Naive thymus-derived CD4-positive, alpha-beta T cell (primary cell): ENCODE results near the gene ZNF44. TPM values are rescaled to one million over a fixed set of nuclear protein-coding genes. Genes with fewer than 3 reads are reported as not detected.
"Not testable (repeated sequence)": the region's sequence is repeated elsewhere in the genome, so short reads cannot be mapped to it uniquely, and the experiment has no call there.

Source experiments
- ATAC-seq: fragments of 150-1000 bp; cut with Tn5 transposase; 2 replicates; pipeline ENCODE4 v1.10.0; 2021; ENCODE audit warnings: mild to moderate bottlenecking, moderate library complexity
- CTCF ChIA-PET: fragments of 350-600 bp; sonication (Branson Sonifier 250); formaldehyde crosslinking; loops from one replicate; lab custom pipeline; 2021; ENCODE audit warnings: antibody characterized with exemption; lab: Charles Lee
- POLR2A ChIA-PET: fragments of 350-600 bp; sonication (Branson Sonifier 250); formaldehyde crosslinking; loops from one replicate; lab custom pipeline; 2021; ENCODE audit warnings: antibody characterized with exemption, inconsistent platforms; lab: Charles Lee
- DNase-seq, 9 donors: peaks; one replicate each; pipeline versions ENCODE4 v3.0.0 to v3.0.0-alpha.2; 2020 to 2022; ENCODE audit warnings: mixed read lengths in 1 of 9
- H3K27ac ChIP-seq: one replicate; pipeline ENCODE4 v1.7.0; 2013; ENCODE audit warnings: mild to moderate bottlenecking, low read depth, low read length, moderate library complexity
- H3K27me3 ChIP-seq, 2 donors: one replicate each; pipeline ENCODE4 v1.7.0; 2013; ENCODE audit warnings: low read length in 2 of 2, mild to moderate bottlenecking in 2 of 2, moderate library complexity in 2 of 2; ENCODE audit not compliant: control insufficient read depth in 2 of 2, insufficient read depth in 2 of 2
- H3K36me3 ChIP-seq, 3 experiments: 1 replicate in 2 of 3; 2 replicates in 1 of 3; pipeline ENCODE4 v1.7.0; 2013; ENCODE audit warnings: low read length in 3 of 3, mild to moderate bottlenecking in 3 of 3, moderate library complexity in 1 of 3; ENCODE audit not compliant: insufficient read depth in 3 of 3, control insufficient read depth in 2 of 3
- H3K4me1 ChIP-seq, 2 donors: one replicate each; pipeline ENCODE4 v1.7.0; 2013; ENCODE audit warnings: low read length in 2 of 2, mild to moderate bottlenecking in 2 of 2, moderate library complexity in 1 of 2; ENCODE audit not compliant: control insufficient read depth in 2 of 2, insufficient read depth in 2 of 2
- H3K4me3 ChIP-seq: 2 replicates; pipeline ENCODE4 v1.7.0; 2013; ENCODE audit warnings: mild to moderate bottlenecking, low read length
- H3K9me3 ChIP-seq, 3 experiments: 1 replicate in 2 of 3; 2 replicates in 1 of 3; pipeline ENCODE4 v1.7.0; 2013; ENCODE audit warnings: low read length in 3 of 3; ENCODE audit not compliant: control insufficient read depth in 2 of 3
- H3K27ac Mint-ChIP-seq, 9 donors: one replicate each; pipeline ENCODE4 v1.8.0; 2020 to 2022; ENCODE audit warnings: mixed read lengths in 9 of 9, mild to moderate bottlenecking in 8 of 9, moderate library complexity in 5 of 9, inconsistent platforms in 2 of 9
- H3K27me3 Mint-ChIP-seq, 5 donors: one replicate each; pipeline ENCODE4 v1.8.0; 2021 to 2022; ENCODE audit warnings: mixed read lengths in 5 of 5, mild to moderate bottlenecking in 1 of 5
- H3K36me3 Mint-ChIP-seq, 5 donors: one replicate each; pipeline ENCODE4 v1.8.0; 2020 to 2022; ENCODE audit warnings: mixed read lengths in 5 of 5, mild to moderate bottlenecking in 3 of 5, inconsistent platforms in 1 of 5
- H3K4me1 Mint-ChIP-seq, 7 donors: one replicate each; pipeline ENCODE4 v1.8.0; 2020 to 2022; ENCODE audit warnings: mixed read lengths in 7 of 7, mild to moderate bottlenecking in 3 of 7, inconsistent platforms in 1 of 7
- H3K4me3 Mint-ChIP-seq, 10 donors: one replicate each; pipeline ENCODE4 v1.8.0; 2020 to 2022; ENCODE audit warnings: mild to moderate bottlenecking in 10 of 10, mixed read lengths in 10 of 10, moderate library complexity in 6 of 10, inconsistent platforms in 2 of 10
- H3K9me3 Mint-ChIP-seq, 11 donors: one replicate each; pipeline ENCODE4 v1.8.0; 2020 to 2022; ENCODE audit warnings: mixed read lengths in 11 of 11, mild to moderate bottlenecking in 4 of 11, inconsistent platforms in 1 of 11, moderate library complexity in 1 of 11
- intact Hi-C, 2 donors: fragments of 100-400 bp; cut with micrococcal nuclease; formaldehyde crosslinking; loops; one replicate each; pipeline ENCODE4 v1.15.1; 2023
- polyA plus RNA-seq, 2 donors: library from polyadenylated mRNA; unstranded; fragments of 300-500 nt; fragmentation: Illumina TruSeq; gene quantifications; one replicate each; pipeline ENCODE4 v1.2.3, GENCODE V29; 2021
- total RNA-seq, 6 experiments: library from RNA in 5 of 6; stranded (reverse) in 5 of 6; gene quantifications; 1 replicate in 5 of 6; 2 replicates in 1 of 6; pipeline ENCODE4 v1.2.3 and lab custom pipeline; 2021 to 2026

ZNF44 gene
- total and polyA plus RNA-seq, 7 experiments from 2014 or later, result 16.3 to 67.4 (median 31.3) TPM

GRCh38 chr19:12318782-12319413 is 24.2 kb upstream of the ZNF44 start:
- Histone ChIP-seq H3K36me3 (peaks cover 0 to 63% (median 20%) of the 10 kb centered on the region in 3 experiments), H3K4me3 (no peak overlapping the region), H3K4me1 (no peaks in the 10 kb centered on the region), H3K27ac (no peak overlapping the region), H3K27me3 (no peaks in the 10 kb centered on the region), H3K9me3 (peaks cover 5 to 15% (median 8%) of the 10 kb centered on the region in 3 experiments)
- Mint-ChIP-seq H3K27ac (no peak overlapping the region), H3K9me3 (peaks cover 12 to 52% (median 25%) of the 10 kb centered on the region in 11 donors), H3K4me1 (peaks cover 0 to 7% (median 6%) of the 10 kb centered on the region in 7 donors), H3K27me3 (no peaks in the 10 kb centered on the region), H3K4me3 (no peak overlapping the region), H3K36me3 (peaks cover 32 to 76% (median 64%) of the 10 kb centered on the region in 5 donors)
- CTCF ChIA-PET, result no interaction called here
- intact Hi-C loops, result no loop called here
- POLR2A ChIA-PET, result no interaction called here
- ATAC-seq (no peak), DNase-seq (no peak)

GRCh38 chr19:12314553-12314952 is 19.9 kb upstream of the ZNF44 start:
- Mint-ChIP-seq H3K27ac (peak overlapping the region in 2 of 9 donors; percentile 14), H3K9me3 (peaks cover 6 to 36% (median 16%) of the 10 kb centered on the region in 11 donors), H3K27me3 (no peaks in the 10 kb centered on the region), H3K36me3 (peaks cover 17 to 49% (median 44%) of the 10 kb centered on the region in 5 donors), H3K4me1 (peaks cover 0 to 11% (median 6%) of the 10 kb centered on the region in 7 donors), H3K4me3 (no peak overlapping the region)
- Histone ChIP-seq H3K9me3 (peaks cover 0 to 11% (median 8%) of the 10 kb centered on the region in 3 experiments), H3K4me1 (no peaks in the 10 kb centered on the region), H3K4me3 (no peak overlapping the region), H3K36me3 (peaks cover 0 to 25% (median 16%) of the 10 kb centered on the region in 3 experiments), H3K27me3 (no peaks in the 10 kb centered on the region), H3K27ac (no peak overlapping the region)
- no peak for DNase-seq
- ChIA-PET POLR2A (no interaction called here), CTCF (no interaction called here)
- no peak for ATAC-seq
- intact Hi-C loops, result no loop called here

- H3K27ac ChIP-seq, H3K36me3 ChIP-seq, ATAC-seq, DNase-seq, POLR2A ChIA-PET, CTCF ChIA-PET, intact Hi-C loops, H3K9me3 ChIP-seq, H3K4me1 Mint-ChIP-seq, H3K27me3 Mint-ChIP-seq, H3K27me3 ChIP-seq, H3K4me3 ChIP-seq, H3K27ac Mint-ChIP-seq, H3K4me3 Mint-ChIP-seq, H3K4me1 ChIP-seq: not testable (repeated sequence)
- H3K36me3 Mint-ChIP-seq, result peaks cover 0 to 32% (median 15%) of the 10 kb centered on the region in 5 donors
- peaks cover 0 to 27% (median 0%) of the 10 kb centered on the region in 11 donors for H3K9me3 Mint-ChIP-seq
Observed at GRCh38 chr19:12308891-12309290, 14.2 kb upstream of the ZNF44 start.

- Histone ChIP-seq H3K27ac (peak overlapping the region; percentile 90), H3K36me3 (peaks cover 0 to 8% (median 0%) of the 10 kb centered on the region in 3 experiments), H3K4me3 (peak overlapping the region; percentile 99), H3K9me3 (no peaks in the 10 kb centered on the region), H3K27me3 (no peaks in the 10 kb centered on the region), H3K4me1 (peaks cover 7 to 13% of the 10 kb centered on the region in 2 donors)
- no peak for DNase-seq
- H3K36me3 Mint-ChIP-seq, result peaks cover 0 to 49% (median 12%) of the 10 kb centered on the region in 5 donors
- ChIA-PET CTCF (interaction anchor here (2.2 kb wide), 1 partner anchor 37 kb away, joined by 6 read pairs; the partner anchor contains the start of gene ZNF563), POLR2A (interaction anchor here (0.7 to 11.1 kb wide), 8 partner anchors 11 to 138 kb away, joined by 3 to 164 read pairs (median 6); partner anchors contain the start of genes ZNF136, ZNF442 and ZNF563)
- peak overlapping the region; percentile 89 to 99 (median 98) for H3K4me3 Mint-ChIP-seq
- no peaks in the 10 kb centered on the region for H3K27me3 Mint-ChIP-seq
- H3K27ac Mint-ChIP-seq, result peak overlapping the region; percentile 93 to 98 (median 96)
- H3K4me1 Mint-ChIP-seq, result peaks cover 21 to 45% (median 31%) of the 10 kb centered on the region in 7 donors
- intact Hi-C loops, result loop anchor here (2.0 to 10.0 kb wide), 3 partner anchors 92 to 370 kb away; partner anchors contain the start of genes ZNF136 (in 1 of the 2) and ZNF700 (in 1 of the 2)
- peaks cover 0 to 29% (median 0%) of the 10 kb centered on the region in 11 donors for H3K9me3 Mint-ChIP-seq
- no peak for ATAC-seq
Observed at GRCh38 chr19:12295191-12295590, 508 bp upstream of the ZNF44 start.

GRCh38 chr19:12293777-12294248 is 870 bp downstream of the ZNF44 start:
- Histone ChIP-seq H3K27me3 (no peaks in the 10 kb centered on the region), H3K36me3 (peaks cover 0 to 8% (median 0%) of the 10 kb centered on the region in 3 experiments), H3K4me3 (peak overlapping the region; percentile 99), H3K27ac (peak overlapping the region; percentile 90), H3K4me1 (peaks cover 18 to 24% of the 10 kb centered on the region in 2 donors), H3K9me3 (no peaks in the 10 kb centered on the region)
- Mint-ChIP-seq H3K4me3 (peak overlapping the region; percentile 89 to 99 (median 98)), H3K4me1 (peaks cover 32 to 59% (median 43%) of the 10 kb centered on the region in 7 donors), H3K27ac (peak overlapping the region; percentile 90 to 99 (median 96)), H3K27me3 (no peaks in the 10 kb centered on the region), H3K9me3 (peaks cover 0 to 31% (median 0%) of the 10 kb centered on the region in 11 donors), H3K36me3 (peaks cover 0 to 56% (median 12%) of the 10 kb centered on the region in 5 donors)
- peak; percentile 6 for ATAC-seq
- DNase-seq, result peak in 8 of 9 donors; percentile 18 to 61 (median 24)
- CTCF ChIA-PET, result no interaction called here
- POLR2A ChIA-PET, result interaction anchor here (1.4 to 11.1 kb wide), 3 partner anchors 16 to 131 kb away, joined by 10 to 164 read pairs (median 10); partner anchors contain the start of genes ZNF136 and ZNF563
- intact Hi-C loops, result loop anchor here (1.0 to 10.0 kb wide), 14 partner anchors 15 to 873 kb away; partner anchors contain the start of genes ZNF442 (in 2 of the 2), ZNF563 (in 2 of the 2), ZNF564 (in 2 of the 2) and ZNF709 (in 2 of the 2)

GRCh38 chr19:12289790-12290065 is 5.0 kb downstream of the ZNF44 start:
- peak overlapping the region; percentile 30 to 82 (median 72) for H3K4me3 Mint-ChIP-seq
- H3K27me3 ChIP-seq, result no peaks in the 10 kb centered on the region
- ATAC-seq, result no peak
- peaks cover 0 to 8% (median 0%) of the 10 kb centered on the region in 3 experiments for H3K36me3 ChIP-seq
- no peak for DNase-seq
- intact Hi-C loops, result loop anchor here (1.0 to 10.0 kb wide), 9 partner anchors 44 to 878 kb away; partner anchors contain the start of genes ZNF563 (in 2 of the 2), MAN2B1 (in 1 of the 2), WDR83 (in 1 of the 2) and ZNF564 (in 1 of the 2)
- H3K4me1 ChIP-seq, result peaks cover 26 to 31% of the 10 kb centered on the region in 2 donors
- peaks cover 0 to 20% (median 0%) of the 10 kb centered on the region in 11 donors for H3K9me3 Mint-ChIP-seq
- no peaks in the 10 kb centered on the region for H3K27me3 Mint-ChIP-seq
- ChIA-PET CTCF (interaction anchor here (0.6 to 1.4 kb wide), 4 partner anchors 11 to 152 kb away, joined by 3 to 8 read pairs (median 4); partner anchors contain the start of gene ZNF20), POLR2A (interaction anchor here (0.6 to 11.1 kb wide), 9 partner anchors 8 to 365 kb away, joined by 3 to 164 read pairs (median 5); partner anchors contain the start of genes ZNF136, ZNF442, ZNF563 and ZNF700)
- peaks cover 33 to 74% (median 52%) of the 10 kb centered on the region in 7 donors for H3K4me1 Mint-ChIP-seq
- peak overlapping the region; percentile 55 for H3K27ac ChIP-seq
- peak overlapping the region; percentile 34 for H3K4me3 ChIP-seq
- H3K27ac Mint-ChIP-seq, result peak overlapping the region; percentile 74 to 98 (median 95)
- no peaks in the 10 kb centered on the region for H3K9me3 ChIP-seq
- peaks cover 0 to 66% (median 21%) of the 10 kb centered on the region in 5 donors for H3K36me3 Mint-ChIP-seq
